Keratinocyte (primary cell): ENCODE results near the gene TBC1D14. TPM values are rescaled to one million over a fixed set of nuclear protein-coding genes. Genes with fewer than 3 reads are reported as not detected.

Experiments used
- DNase-seq: peaks from one replicate; pipeline ENCODE4 v3.0.0-alpha.2; 2011; ENCODE audit warnings: low read depth, missing footprints, low spot score
- FAIRE-seq: peaks from 2 replicates; lab custom pipeline; 2011; peaks lifted over from hg19 to GRCh38; lab: Jason Lieb, UNC
- H2AFZ ChIP-seq: 2 replicates; pipeline ENCODE4 v1.6.0; 2012; ENCODE audit warnings: low read length, control low read depth, inconsistent platforms; ENCODE audit not compliant: control insufficient read depth
- H3K27ac ChIP-seq: 2 replicates; pipeline ENCODE4 v1.5.1; 2011; ENCODE audit warnings: low read length; ENCODE audit not compliant: control insufficient read depth, insufficient read depth
- H3K27me3 ChIP-seq: 3 replicates; pipeline ENCODE4 v1.6.0; 2011; ENCODE audit warnings: low read length; ENCODE audit not compliant: control insufficient read depth, insufficient read depth; ENCODE audit errors: extremely low read depth
- H3K36me3 ChIP-seq, 2 experiments: 2 replicates in 1 of 2; 3 replicates in 1 of 2; pipeline ENCODE4 v1.5.1; 2011; ENCODE audit warnings: low read length in 2 of 2, mild to moderate bottlenecking in 1 of 2; ENCODE audit not compliant: control insufficient read depth in 2 of 2, insufficient read depth in 2 of 2; ENCODE audit errors: extremely low read depth in 1 of 2
- H3K4me1 ChIP-seq: 3 replicates; pipeline ENCODE4 v1.5.1; 2011; ENCODE audit warnings: low read length; ENCODE audit not compliant: control insufficient read depth, insufficient read depth; ENCODE audit errors: extremely low read depth
- H3K4me2 ChIP-seq: 3 replicates; pipeline ENCODE4 v1.6.0; 2011; ENCODE audit warnings: low read depth, low read length; ENCODE audit not compliant: control insufficient read depth, insufficient read depth; ENCODE audit errors: extremely low read depth
- H3K4me3 ChIP-seq, 3 experiments: fragments of 200-600 bp in 1 of 3; sonication (generic) in 1 of 3; 2 replicates in 2 of 3; 3 replicates in 1 of 3; pipeline ENCODE4 v1.5.1; 2011 to 2016; ENCODE audit warnings: low read length in 3 of 3, mild to moderate bottlenecking in 3 of 3, control low read depth in 2 of 3, inconsistent platforms in 1 of 3, low read depth in 1 of 3, mixed read lengths in 1 of 3, mixed run types in 1 of 3, moderate library complexity in 1 of 3; ENCODE audit not compliant: control insufficient read depth in 2 of 3, insufficient read depth in 2 of 3; ENCODE audit errors: extremely low read depth in 1 of 3
- H3K79me2 ChIP-seq: 2 replicates; pipeline ENCODE4 v1.6.0; 2012; ENCODE audit warnings: low read length; ENCODE audit not compliant: control insufficient read depth, insufficient read depth
- H3K9ac ChIP-seq: 3 replicates; pipeline ENCODE4 v1.6.0; 2011; ENCODE audit warnings: low read length; ENCODE audit not compliant: control insufficient read depth, insufficient read depth; ENCODE audit errors: extremely low read depth
- H3K9me1 ChIP-seq: 3 replicates; pipeline ENCODE4 v1.6.0; 2011; ENCODE audit warnings: low read length; ENCODE audit not compliant: control insufficient read depth, insufficient read depth; ENCODE audit errors: extremely low read depth
- H3K9me3 ChIP-seq: 2 replicates; pipeline ENCODE4 v1.5.1; 2012; ENCODE audit warnings: low read depth, low read length; ENCODE audit not compliant: control insufficient read depth
- H4K20me1 ChIP-seq: 3 replicates; pipeline ENCODE4 v1.6.0; 2011; ENCODE audit warnings: low read length; ENCODE audit not compliant: control insufficient read depth, insufficient read depth; ENCODE audit errors: extremely low read depth
- EZH2 ChIP-seq: IDR thresholded peaks from one replicate; pipeline ENCODE4 v1.6.1; 2012; ENCODE audit warnings: inconsistent platforms, mild to moderate bottlenecking, low read length, moderate library complexity
- dilution Hi-C: fragments of 300-500 bp; cut with MboI; formaldehyde crosslinking; loops from one replicate; pipeline ENCODE4 v1.7.0; 2020; ENCODE audit warnings: low sequenced_read_pairs; ENCODE audit not compliant: extremely low pct_ligation_motif_present
- polyA plus RNA-seq, 5 experiments: library from polyadenylated mRNA; depleted of rRNA in 3 of 5; stranded (reverse) in 3 of 5; stranded (forward) in 1 of 5; unstranded in 1 of 5; fragments of >200 nt; gene quantifications; 1 replicate in 1 of 5; 2 replicates in 3 of 5; 3 replicates in 1 of 5; pipeline versions ENCODE4 v1.2.1 to v1.2.3, GENCODE V29; 2011 to 2012; ENCODE audit warnings: missing spikeins in 2 of 5, low read depth in 1 of 5, low replicate concordance in 1 of 5
- TF ChIP-seq, protein P1 (sequence below), 3 experiments: IDR thresholded peaks in 1 of 3; conservative IDR thresholded peaks in 1 of 3; optimal IDR thresholded peaks in 1 of 3; 2 replicates in 2 of 3; 3 replicates in 1 of 3; pipeline versions ENCODE3 to v1.5.1; 2011; ENCODE audit warnings: low read length in 3 of 3, mild to moderate bottlenecking in 3 of 3, moderate library complexity in 2 of 3, control low read depth in 1 of 3, inconsistent platforms in 1 of 3; ENCODE audit not compliant: insufficient read depth in 2 of 3; ENCODE audit errors: extremely low read depth in 1 of 3

TBC1D14 gene
- polyA plus RNA-seq, 1 donor (not counting 4 experiments of a cell fraction or from before 2014, with no cell fraction given), result 55.1 TPM

DNA sequence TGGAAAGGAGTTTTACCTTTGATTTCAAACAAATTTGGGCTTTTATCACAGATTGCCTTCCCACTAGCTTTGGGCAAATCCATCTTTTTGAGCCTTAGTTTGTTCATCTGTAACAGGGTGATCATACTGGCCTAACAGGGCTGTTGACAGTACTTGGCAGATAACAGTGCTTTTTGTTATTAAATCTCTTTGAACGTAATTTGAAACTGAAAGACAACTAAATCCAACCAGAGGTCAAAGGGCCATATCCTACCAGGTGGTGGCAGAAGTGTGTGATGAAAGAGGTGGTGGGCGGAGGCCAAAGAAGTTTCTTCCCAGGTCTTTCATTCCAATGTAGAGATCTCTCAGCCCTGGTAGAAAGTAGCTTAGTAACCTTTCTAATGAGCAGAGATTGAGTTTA lies 98.3 kb downstream of the TBC1D14 start:
- Histone ChIP-seq H3K36me3 (peaks cover 33 to 64% of the 10 kb centered on the region in 2 experiments), H3K4me2 (no peak overlapping the region), H3K4me1 (peaks cover 2% of the 10 kb centered on the region), H3K9ac (no peak overlapping the region), H3K4me3 (no peak overlapping the region), H3K9me3 (no peaks in the 10 kb centered on the region), H4K20me1 (no peaks in the 10 kb centered on the region), H3K9me1 (no peaks in the 10 kb centered on the region), H2AFZ (no peak overlapping the region), H3K79me2 (peaks cover 4% of the 10 kb centered on the region), H3K27ac (no peak overlapping the region), H3K27me3 (no peaks in the 10 kb centered on the region)
- no peak for DNase-seq
- FAIRE-seq, result no peak
- dilution Hi-C loops, result no loop called here
- TF ChIP-seq, protein P1, sequence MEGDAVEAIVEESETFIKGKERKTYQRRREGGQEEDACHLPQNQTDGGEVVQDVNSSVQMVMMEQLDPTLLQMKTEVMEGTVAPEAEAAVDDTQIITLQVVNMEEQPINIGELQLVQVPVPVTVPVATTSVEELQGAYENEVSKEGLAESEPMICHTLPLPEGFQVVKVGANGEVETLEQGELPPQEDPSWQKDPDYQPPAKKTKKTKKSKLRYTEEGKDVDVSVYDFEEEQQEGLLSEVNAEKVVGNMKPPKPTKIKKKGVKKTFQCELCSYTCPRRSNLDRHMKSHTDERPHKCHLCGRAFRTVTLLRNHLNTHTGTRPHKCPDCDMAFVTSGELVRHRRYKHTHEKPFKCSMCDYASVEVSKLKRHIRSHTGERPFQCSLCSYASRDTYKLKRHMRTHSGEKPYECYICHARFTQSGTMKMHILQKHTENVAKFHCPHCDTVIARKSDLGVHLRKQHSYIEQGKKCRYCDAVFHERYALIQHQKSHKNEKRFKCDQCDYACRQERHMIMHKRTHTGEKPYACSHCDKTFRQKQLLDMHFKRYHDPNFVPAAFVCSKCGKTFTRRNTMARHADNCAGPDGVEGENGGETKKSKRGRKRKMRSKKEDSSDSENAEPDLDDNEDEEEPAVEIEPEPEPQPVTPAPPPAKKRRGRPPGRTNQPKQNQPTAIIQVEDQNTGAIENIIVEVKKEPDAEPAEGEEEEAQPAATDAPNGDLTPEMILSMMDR (optimal IDR thresholded peaks at IDR 0.05 in 1 of 3, IDR thresholded peaks at IDR 0.05 in 1 of 3, conservative IDR thresholded peaks at IDR 0.05 in 1 of 3; ENCODE audit: extremely low read depth in 1 of 3, insufficient read depth in 2 of 3, low read length in 3 of 3), result no peak
- TF ChIP-seq EZH2, result no peak

DNA sequence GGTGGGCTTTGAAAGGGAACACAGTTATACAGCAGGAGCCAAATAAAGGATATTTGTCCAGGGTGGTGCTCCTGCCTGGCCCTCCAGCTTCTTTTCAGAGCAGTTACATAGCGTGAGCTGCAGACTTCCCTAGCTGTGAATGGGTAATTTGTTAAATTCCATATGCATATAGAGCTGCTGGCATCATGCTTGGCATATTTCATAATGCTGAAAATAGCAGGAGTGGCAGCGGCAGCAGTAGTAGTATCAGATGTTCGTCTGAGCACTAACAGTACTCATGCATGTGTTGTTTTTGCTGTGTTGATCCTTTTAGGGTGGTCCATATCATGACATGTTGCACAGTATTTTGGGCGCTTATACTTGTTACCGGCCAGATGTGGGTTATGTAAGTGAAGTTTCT lies 99.9 kb downstream of the TBC1D14 start:
- H3K9me1 ChIP-seq, result no peaks in the 10 kb centered on the region
- H2AFZ ChIP-seq, result no peak overlapping the region
- H3K4me2 ChIP-seq, result no peak overlapping the region
- H3K9ac ChIP-seq, result no peak overlapping the region
- DNase-seq, result no peak
- H3K79me2 ChIP-seq, result peaks cover 2% of the 10 kb centered on the region
- no peaks in the 10 kb centered on the region for H3K9me3 ChIP-seq
- H3K27me3 ChIP-seq, result no peaks in the 10 kb centered on the region
- H3K4me1 ChIP-seq, result peaks cover 2% of the 10 kb centered on the region
- H3K4me3 ChIP-seq, result no peak overlapping the region
- no peak for TF ChIP-seq EZH2
- TF ChIP-seq, protein P1 (optimal IDR thresholded peaks at IDR 0.05 in 1 of 3, IDR thresholded peaks at IDR 0.05 in 1 of 3, conservative IDR thresholded peaks at IDR 0.05 in 1 of 3; ENCODE audit: extremely low read depth in 1 of 3, insufficient read depth in 2 of 3, low read length in 3 of 3), result no peak
- no peak overlapping the region for H3K27ac ChIP-seq
- FAIRE-seq, result no peak
- H4K20me1 ChIP-seq, result no peaks in the 10 kb centered on the region
- H3K36me3 ChIP-seq, result peaks cover 40 to 57% of the 10 kb centered on the region in 2 experiments
- dilution Hi-C loops, result no loop called here
